ENCODE data around the gene KRTAP12-1. TPM values are rescaled to one million over a fixed set of nuclear protein-coding genes. Genes with fewer than 3 reads are reported as not detected.

KRTAP12-1 gene
- total and polyA plus RNA-seq, 2 experiments from 2014 or later: not detected

DNA sequence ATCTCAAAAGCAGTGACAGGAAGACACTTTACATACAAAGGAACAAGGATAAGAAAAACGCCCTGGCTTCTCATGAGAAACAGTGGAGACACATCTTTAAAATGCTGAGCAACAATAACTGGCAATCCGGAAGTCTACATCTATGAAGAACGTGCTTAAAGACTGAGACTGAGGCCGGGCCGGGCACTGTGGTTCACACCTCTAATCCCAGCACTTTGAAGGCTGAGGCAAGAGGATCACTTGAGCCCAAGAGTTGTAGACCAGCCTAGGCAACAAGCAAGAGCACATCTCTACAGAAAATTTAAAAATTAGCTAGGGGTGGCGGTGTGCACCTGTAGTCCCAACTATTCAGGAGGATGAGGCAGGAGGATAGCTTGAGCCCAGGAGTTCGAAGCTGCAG is 2.1 kb upstream of the KRTAP12-1 start:
- no peak for DNase-seq
- no peaks in the 10 kb centered on the region for H3K9me2 ChIP-seq (ENCODE audit: insufficient read depth)
- 34 to 42% methylated on average over 7 of the region's 7 CpGs for WGBS, 2 experiments (ENCODE audit: low coverage in 1 of 2, low lambda C conversion rate in 2 of 2, missing lambda C conversion rate in 2 of 2)
- no peak for TF ChIP-seq EZH2 (IDR thresholded peaks at IDR 0.05; ENCODE audit: insufficient read depth, poor library complexity, severe bottlenecking)
- TF ChIP-seq EZH2phosphoT487 (IDR thresholded peaks at IDR 0.05; ENCODE audit: insufficient read depth, low read depth): no peak
- in situ Hi-C loops (cut with MboI): no loop called here
- H3K27me3 ChIP-seq (replicated peaks; ENCODE audit: insufficient read depth): peaks cover 41% of the 10 kb centered on the region
- no peaks in the 10 kb centered on the region for H3K4me1 ChIP-seq (ENCODE audit: insufficient read depth)
- H3K27ac ChIP-seq: no peak overlapping the region
- no peaks in the 10 kb centered on the region for H4K20me1 ChIP-seq (ENCODE audit: insufficient read depth)
- H3K9me3 ChIP-seq (ENCODE audit: low read depth): no peaks in the 10 kb centered on the region
- H3K79me2 ChIP-seq (ENCODE audit: insufficient read depth): no peaks in the 10 kb centered on the region
- no peak overlapping the region for H3K4me2 ChIP-seq (ENCODE audit: unreplicated experiment)
- no peak overlapping the region for H3K9ac ChIP-seq
- no peak overlapping the region for H3K4me3 ChIP-seq
- H3K36me3 ChIP-seq (ENCODE audit: low read depth): no peaks in the 10 kb centered on the region
- H3F3A ChIP-seq (ENCODE audit: insufficient read depth): no peaks in the 10 kb centered on the region
- no peak overlapping the region for H2AFZ ChIP-seq

DNA sequence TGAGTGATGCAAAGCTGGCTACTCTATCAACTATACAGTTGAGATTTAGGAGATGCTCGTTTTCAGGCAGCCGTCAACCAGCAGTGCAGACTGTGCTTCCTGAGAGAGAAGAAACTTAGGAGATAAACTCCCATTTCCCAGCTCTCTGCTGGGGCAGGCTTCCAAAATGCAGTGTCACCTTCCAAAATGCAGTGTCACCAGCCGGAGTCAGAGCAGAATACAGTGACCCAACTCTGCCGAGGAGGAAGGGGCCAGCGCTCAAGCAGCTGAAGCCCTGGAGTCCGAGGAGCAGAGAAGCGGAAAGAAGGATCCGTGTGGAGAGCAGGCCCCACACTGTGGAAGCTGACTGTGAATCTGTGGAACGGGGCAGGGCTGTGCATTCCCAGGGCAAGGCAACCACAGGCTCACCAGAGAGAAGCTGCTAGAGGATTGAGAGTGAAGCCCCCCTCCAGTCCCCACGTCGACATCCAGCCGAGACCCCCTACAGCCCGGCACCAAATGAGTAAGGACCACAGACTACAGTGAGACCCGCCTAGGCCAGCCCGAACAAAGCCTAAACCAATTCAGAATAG is 703 bp upstream of the KRTAP12-1 start:
- no peaks in the 10 kb centered on the region for H3K9me2 ChIP-seq (ENCODE audit: insufficient read depth)
- H3K4me1 ChIP-seq (ENCODE audit: insufficient read depth): no peaks in the 10 kb centered on the region
- no peaks in the 10 kb centered on the region for H3F3A ChIP-seq (ENCODE audit: insufficient read depth)
- no peak overlapping the region for H3K27ac ChIP-seq
- H2AFZ ChIP-seq: no peak overlapping the region
- WGBS, 2 experiments (ENCODE audit: low coverage in 1 of 2, low lambda C conversion rate in 2 of 2, missing lambda C conversion rate in 2 of 2): 33 to 40% methylated on average over 15 of the region's 15 CpGs
- no peak overlapping the region for H3K4me2 ChIP-seq (ENCODE audit: unreplicated experiment)
- no peaks in the 10 kb centered on the region for H3K36me3 ChIP-seq (ENCODE audit: low read depth)
- DNase-seq: no peak
- H3K4me3 ChIP-seq: no peak overlapping the region
- H3K27me3 ChIP-seq (replicated peaks; ENCODE audit: insufficient read depth): peaks cover 40% of the 10 kb centered on the region
- H3K9ac ChIP-seq: no peak overlapping the region
- no peak for TF ChIP-seq EZH2phosphoT487 (IDR thresholded peaks at IDR 0.05; ENCODE audit: insufficient read depth, low read depth)
- no peak for TF ChIP-seq EZH2 (IDR thresholded peaks at IDR 0.05; ENCODE audit: insufficient read depth, poor library complexity, severe bottlenecking)
- no peaks in the 10 kb centered on the region for H3K9me3 ChIP-seq (ENCODE audit: low read depth)
- no peaks in the 10 kb centered on the region for H3K79me2 ChIP-seq (ENCODE audit: insufficient read depth)
- no peaks in the 10 kb centered on the region for H4K20me1 ChIP-seq (ENCODE audit: insufficient read depth)
- in situ Hi-C loops (cut with MboI): no loop called here

DNA sequence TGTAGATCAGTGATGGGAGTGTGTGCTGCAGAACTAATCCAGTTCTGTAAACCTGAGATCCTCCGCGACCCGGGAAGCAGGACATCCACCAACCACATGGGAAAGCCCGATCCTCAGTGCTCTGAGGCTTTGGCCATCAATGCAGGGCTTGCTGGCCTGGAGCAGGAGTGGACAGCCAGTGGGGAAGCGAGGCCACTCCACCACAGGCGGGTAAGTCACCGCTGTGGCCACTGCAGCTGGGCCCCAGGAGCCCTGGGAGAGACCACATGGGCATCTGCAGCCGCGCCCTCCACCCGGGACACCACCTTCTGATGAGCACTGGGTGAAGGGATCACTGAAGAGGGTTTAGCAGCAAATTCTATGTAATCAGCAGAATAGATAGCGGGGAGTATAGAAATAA is 811 bp downstream of the KRTAP12-1 start:
- no peak for TF ChIP-seq EZH2 (IDR thresholded peaks at IDR 0.05; ENCODE audit: insufficient read depth, poor library complexity, severe bottlenecking)
- no peak for TF ChIP-seq EZH2phosphoT487 (IDR thresholded peaks at IDR 0.05; ENCODE audit: insufficient read depth, low read depth)
- Histone ChIP-seq H3F3A (ENCODE audit: insufficient read depth) (no peaks in the 10 kb centered on the region), H4K20me1 (ENCODE audit: insufficient read depth) (no peaks in the 10 kb centered on the region), H3K9me2 (ENCODE audit: insufficient read depth) (no peaks in the 10 kb centered on the region), H2AFZ (no peak overlapping the region), H3K4me1 (ENCODE audit: insufficient read depth) (no peaks in the 10 kb centered on the region), H3K27me3 (replicated peaks; ENCODE audit: insufficient read depth) (peaks cover 36% of the 10 kb centered on the region), H3K4me3 (no peak overlapping the region), H3K4me2 (ENCODE audit: unreplicated experiment) (no peak overlapping the region), H3K79me2 (ENCODE audit: insufficient read depth) (no peaks in the 10 kb centered on the region), H3K36me3 (ENCODE audit: low read depth) (no peaks in the 10 kb centered on the region), H3K27ac (no peak overlapping the region), H3K9me3 (ENCODE audit: low read depth) (no peaks in the 10 kb centered on the region), H3K9ac (no peak overlapping the region)
- in situ Hi-C loops (cut with MboI): no loop called here
- 41 to 42% methylated on average over 11 of the region's 11 CpGs for WGBS, 2 experiments (ENCODE audit: low coverage in 1 of 2, low lambda C conversion rate in 2 of 2, missing lambda C conversion rate in 2 of 2)
- DNase-seq: no peak

DNA sequence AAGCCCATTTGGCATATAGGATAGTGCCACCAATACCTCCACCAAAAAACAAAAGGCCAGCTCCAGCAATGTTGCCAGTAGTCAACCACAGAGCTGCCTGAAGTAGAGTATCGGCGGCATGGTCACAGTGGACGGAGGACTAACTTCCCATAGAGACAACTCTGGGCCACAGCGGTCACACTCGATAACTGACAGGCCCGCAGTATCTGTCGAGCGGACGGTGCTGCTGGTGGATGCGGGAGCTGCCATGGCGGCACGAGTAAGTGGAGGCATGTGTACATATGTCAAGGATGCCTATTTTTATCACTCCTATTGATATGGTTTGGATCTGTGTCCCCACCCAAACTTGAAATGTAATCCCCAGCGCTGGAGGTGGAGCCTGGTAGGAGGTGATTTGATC is 4.1 kb downstream of the KRTAP12-1 start:
- TF ChIP-seq EZH2phosphoT487 (IDR thresholded peaks at IDR 0.05; ENCODE audit: insufficient read depth, low read depth): no peak
- no peak for TF ChIP-seq EZH2 (IDR thresholded peaks at IDR 0.05; ENCODE audit: insufficient read depth, poor library complexity, severe bottlenecking)
- Histone ChIP-seq H3K4me3 (no peak overlapping the region), H3K9ac (no peak overlapping the region), H3K4me1 (ENCODE audit: insufficient read depth) (no peaks in the 10 kb centered on the region), H3K4me2 (ENCODE audit: unreplicated experiment) (no peak overlapping the region), H3K9me3 (ENCODE audit: low read depth) (no peaks in the 10 kb centered on the region), H3K27ac (no peak overlapping the region), H3K27me3 (replicated peaks; ENCODE audit: insufficient read depth) (peaks cover 42% of the 10 kb centered on the region), H3K79me2 (ENCODE audit: insufficient read depth) (no peaks in the 10 kb centered on the region), H4K20me1 (ENCODE audit: insufficient read depth) (no peaks in the 10 kb centered on the region), H3K36me3 (ENCODE audit: low read depth) (no peaks in the 10 kb centered on the region), H3F3A (ENCODE audit: insufficient read depth) (no peaks in the 10 kb centered on the region), H3K9me2 (ENCODE audit: insufficient read depth) (no peaks in the 10 kb centered on the region), H2AFZ (no peak overlapping the region)
- in situ Hi-C loops (cut with MboI): no loop called here
- WGBS, 2 experiments (ENCODE audit: low coverage in 1 of 2, low lambda C conversion rate in 2 of 2, missing lambda C conversion rate in 2 of 2): 59 to 62% methylated on average over 13 of the region's 13 CpGs
- no peak for DNase-seq

DNA sequence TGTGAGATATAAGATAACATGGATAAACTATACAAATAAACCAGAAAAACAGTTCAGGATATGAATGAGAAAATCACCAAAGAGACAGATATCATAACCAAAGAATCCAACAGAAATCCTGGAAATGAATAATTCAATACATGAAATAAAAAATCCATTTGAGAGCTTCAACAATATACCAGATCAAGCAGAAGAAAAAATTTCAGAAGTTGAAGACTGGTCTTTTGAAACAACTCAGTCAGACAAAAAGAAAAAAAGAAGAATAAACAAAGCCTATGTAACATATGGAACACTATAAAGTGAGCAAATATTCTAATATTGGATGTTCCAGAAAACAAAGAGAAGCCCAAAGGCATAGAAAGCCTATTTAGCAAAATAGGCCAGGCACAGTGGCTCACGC is 10.1 kb downstream of the KRTAP12-1 start:
- H3K9me3 ChIP-seq (ENCODE audit: low read depth): no peaks in the 10 kb centered on the region
- WGBS, 2 experiments (ENCODE audit: low coverage in 1 of 2, low lambda C conversion rate in 2 of 2, missing lambda C conversion rate in 2 of 2): 29 to 54% methylated on average over 1 of the region's 1 CpG
- no peak overlapping the region for H2AFZ ChIP-seq
- no peak overlapping the region for H3K9ac ChIP-seq
- H3F3A ChIP-seq (ENCODE audit: insufficient read depth): no peaks in the 10 kb centered on the region
- H3K27me3 ChIP-seq (replicated peaks; ENCODE audit: insufficient read depth): peaks cover 20% of the 10 kb centered on the region; the same call in 1 of the 2 replicates
- H4K20me1 ChIP-seq (ENCODE audit: insufficient read depth): no peaks in the 10 kb centered on the region
- no peak for DNase-seq
- no peak overlapping the region for H3K4me3 ChIP-seq
- H3K9me2 ChIP-seq (ENCODE audit: insufficient read depth): no peaks in the 10 kb centered on the region
- no peak overlapping the region for H3K4me2 ChIP-seq (ENCODE audit: unreplicated experiment)
- no peak overlapping the region for H3K27ac ChIP-seq
- H3K36me3 ChIP-seq (ENCODE audit: low read depth): no peaks in the 10 kb centered on the region
- TF ChIP-seq EZH2 (IDR thresholded peaks at IDR 0.05; ENCODE audit: insufficient read depth, poor library complexity, severe bottlenecking): no peak
- TF ChIP-seq EZH2phosphoT487 (IDR thresholded peaks at IDR 0.05; ENCODE audit: insufficient read depth, low read depth): no peak
- in situ Hi-C loops (cut with MboI): no loop called here
- no peaks in the 10 kb centered on the region for H3K79me2 ChIP-seq (ENCODE audit: insufficient read depth)
- H3K4me1 ChIP-seq (ENCODE audit: insufficient read depth): no peaks in the 10 kb centered on the region
